Gastrocnemius medialis (tissue), 4 donors: ENCODE results near the gene PEX12. TPM values are rescaled to one million over a fixed set of nuclear protein-coding genes. Genes with fewer than 3 reads are reported as not detected.
A peak's percentile ranks its signal among the peaks of the same experiment; 100 is the strongest.
"Not testable (repeated sequence)": the region's sequence is repeated elsewhere in the genome, so short reads cannot be mapped to it uniquely, and the experiment has no call there.

ENCODE experiments used
- ATAC-seq, 2 donors: fragments of 150-250 bp; one replicate each; pipeline ENCODE4 v1.9.1; 2016
- DNase-seq, 2 donors: peaks; one replicate each; pipeline ENCODE4 v3.0.0-alpha.2; 2019
- H3K27ac ChIP-seq, 4 donors: fragments of 200-600 bp; sonication (generic); 1 replicate in 1 of 4; 2 replicates in 3 of 4; pipeline ENCODE4 v1.5.1; 2016 to 2018; ENCODE audit warnings: mild to moderate bottlenecking in 2 of 4, moderate library complexity in 1 of 4
- H3K27me3 ChIP-seq, 3 donors: fragments of 200-600 bp; sonication (generic) in 2 of 3; 1 replicate in 1 of 3; 2 replicates in 2 of 3; pipeline versions ENCODE4 v1.5.1 to v1.6.0; 2016 to 2019; ENCODE audit warnings: mild to moderate bottlenecking in 1 of 3, moderate library complexity in 1 of 3
- H3K36me3 ChIP-seq, 2 donors: fragments of 200-600 bp; sonication (generic) in 1 of 2; one replicate each; pipeline ENCODE4 v1.5.1; 2017 to 2018
- H3K4me1 ChIP-seq, 2 donors: fragments of 200-600 bp; sonication (generic) in 1 of 2; one replicate each; pipeline ENCODE4 v1.5.1; 2016 to 2017; ENCODE audit warnings: mild to moderate bottlenecking in 2 of 2
- H3K4me3 ChIP-seq, 4 donors: fragments of 200-600 bp; sonication (generic) in 3 of 4; 1 replicate in 1 of 4; 2 replicates in 3 of 4; pipeline ENCODE4 v1.5.1; 2016 to 2019; ENCODE audit warnings: mild to moderate bottlenecking in 2 of 4
- H3K9me3 ChIP-seq, 3 donors: fragments of 200-600 bp; sonication (generic) in 2 of 3; 1 replicate in 1 of 3; 2 replicates in 2 of 3; pipeline ENCODE4 v1.5.1; 2016 to 2019
- CTCF ChIP-seq, 5 experiments: fragments of 450-650 bp in 3 of 5; fragments of 200-600 bp in 2 of 5; sonication (generic) in 2 of 5; IDR thresholded peaks in 4 of 5; conservative IDR thresholded peaks in 1 of 5; 1 replicate in 4 of 5; 2 replicates in 1 of 5; pipeline ENCODE4 v1.5.1; 2016 to 2019; ENCODE audit warnings: antibody characterized with exemption in 5 of 5, mild to moderate bottlenecking in 3 of 5, moderate library complexity in 3 of 5
- POLR2A ChIP-seq, 2 donors: fragments of 450-650 bp; IDR thresholded peaks; one replicate each; pipeline ENCODE4 v1.6.1; 2017; ENCODE audit warnings: antibody characterized with exemption in 2 of 2, mild to moderate bottlenecking in 2 of 2, moderate library complexity in 2 of 2
- in situ Hi-C, 4 donors: fragments of 200-750 bp; cut with MboI; loops; one replicate each; pipeline versions ENCODE4 v1.15.0 to v1.8.0; 2017; ENCODE audit warnings: low sequenced_read_pairs in 4 of 4
- intact Hi-C: fragments of 100-400 bp; cut with DNase I; formaldehyde crosslinking; loops from one replicate; pipeline ENCODE4 v1.15.1; 2023; ENCODE audit warnings: low total_unique reads
- total RNA-seq, 4 donors: library from RNA; depleted of rRNA; stranded (reverse); fragments of >200 nt; gene quantifications; one replicate each; pipeline versions ENCODE4 v1.1.0 to v1.2.3, GENCODE V29; 2016

PEX12 gene
- total RNA-seq, 4 donors from 2014 or later, result 4.4 to 14.2 (median 6.2) TPM

- intact Hi-C loops, result no loop called here
- Histone ChIP-seq H3K4me1 (peaks cover 22 to 25% of the 10 kb centered on the region in 2 donors), H3K36me3 (no peaks in the 10 kb centered on the region), H3K27ac (peak overlapping the region in 3 of 4 donors; percentile 82 to 88 (median 87)), H3K27me3 (no peaks in the 10 kb centered on the region), H3K9me3 (no peaks in the 10 kb centered on the region), H3K4me3 (peak overlapping the region; percentile 64 to 96 (median 81))
- in situ Hi-C loops, result loop anchor here in 2 of 4 donors (25.0 kb wide), 1 partner anchor 580 kb away; the partner anchor contains the start of gene LIG3 (in 2 of the 2)
- no peak for ATAC-seq
- no peak for DNase-seq
- TF ChIP-seq CTCF (IDR thresholded peaks at IDR 0.05 in 4 of 5, conservative IDR thresholded peaks at IDR 0.05 in 1 of 5) (no peak), POLR2A (IDR thresholded peaks at IDR 0.05) (no peak)
Observed at GRCh38 chr17:35566968-35567367, 11.4 kb downstream of the PEX12 start.

GRCh38 chr17:35563181-35563580 is 15.2 kb downstream of the PEX12 start:
- H3K9me3 ChIP-seq, H3K4me3 ChIP-seq, H3K36me3 ChIP-seq, intact Hi-C loops, H3K4me1 ChIP-seq, ATAC-seq, H3K27ac ChIP-seq, H3K27me3 ChIP-seq, DNase-seq: not testable (repeated sequence)
- in situ Hi-C loops, result loop anchor here in 2 of 4 donors (25.0 kb wide), 1 partner anchor 576 kb away; the partner anchor contains the start of gene LIG3 (in 2 of the 2)

- H3K4me3 ChIP-seq, result no peak within 1 kb of the TSS
- intact Hi-C loops, result no loop called here
- TF ChIP-seq POLR2A (IDR thresholded peaks at IDR 0.05) (no peak), CTCF (IDR thresholded peaks at IDR 0.05 in 4 of 5, conservative IDR thresholded peaks at IDR 0.05 in 1 of 5) (no peak)
- H3K9me3 ChIP-seq, result no peaks in the 10 kb centered on the region
- DNase-seq (no peak), ATAC-seq (no peak)
- no peaks in the 10 kb centered on the region for H3K4me1 ChIP-seq
- no peaks in the 10 kb centered on the region for H3K36me3 ChIP-seq
- no peak within 1 kb of the TSS for H3K27ac ChIP-seq
- in situ Hi-C loops, result loop anchor here in 2 of 4 donors (25.0 kb wide), 1 partner anchor 573 kb away; the partner anchor contains the start of gene LIG3 (in 2 of the 2)
- H3K27me3 ChIP-seq, result no peaks in the 10 kb centered on the region
Observed at GRCh38 chr17:35560703-35561102, 17.7 kb downstream of the PEX12 start, which contains the start of gene SLFN14. Gene SLFN14 (minus strand): TSS chr17:35560819. CDS start chr17:35558062, 2,757 bp downstream.

- intact Hi-C loops, result no loop called here
- DNase-seq (no peak), ATAC-seq (no peak)
- H3K4me1 ChIP-seq, result no peaks in the 10 kb centered on the region
- TF ChIP-seq CTCF (IDR thresholded peaks at IDR 0.05 in 4 of 5, conservative IDR thresholded peaks at IDR 0.05 in 1 of 5), result no peak
- TF ChIP-seq POLR2A (IDR thresholded peaks at IDR 0.05), result no peak
- H3K4me3 ChIP-seq, result no peak overlapping the region
- H3K27me3 ChIP-seq, result no peaks in the 10 kb centered on the region
- H3K27ac ChIP-seq, result no peak overlapping the region
- H3K9me3 ChIP-seq, result no peaks in the 10 kb centered on the region
- in situ Hi-C loops, result loop anchor here in 2 of 4 donors (25.0 kb wide), 1 partner anchor 572 kb away; the partner anchor contains the start of gene LIG3 (in 2 of the 2)
- no peaks in the 10 kb centered on the region for H3K36me3 ChIP-seq
Observed at GRCh38 chr17:35559495-35560210, 18.7 kb downstream of the PEX12 start.

- Histone ChIP-seq H3K27ac (no peak overlapping the region), H3K27me3 (no peaks in the 10 kb centered on the region)
- ATAC-seq, result no peak
Observed at GRCh38 chr17:35557353-35557752, 21.0 kb downstream of the PEX12 start.

More at GRCh38 chr17:35557353-35557752, 21.0 kb downstream of the PEX12 start:
- Histone ChIP-seq H3K4me1 (no peaks in the 10 kb centered on the region), H3K36me3 (no peaks in the 10 kb centered on the region), H3K4me3 (no peak overlapping the region), H3K9me3 (no peaks in the 10 kb centered on the region)
- TF ChIP-seq POLR2A (IDR thresholded peaks at IDR 0.05) (no peak), CTCF (IDR thresholded peaks at IDR 0.05 in 4 of 5, conservative IDR thresholded peaks at IDR 0.05 in 1 of 5) (no peak)
- intact Hi-C loops, result no loop called here
- in situ Hi-C loops, result loop anchor here in 2 of 4 donors (25.0 kb wide), 1 partner anchor 570 kb away; the partner anchor contains the start of gene LIG3 (in 2 of the 2)
- DNase-seq, result no peak
